HG03280 (cell line): Measurements from ENCODE around the gene GAREM1.
"Not testable (repeated sequence)": the region's sequence is repeated elsewhere in the genome, so short reads cannot be mapped to it uniquely, and the experiment has no call there.

Experiments used
- ATAC-seq: cut with Tn5 transposase; IDR thresholded peaks from one replicate; pipeline ENCODE4 v1.9.1; 2021; ENCODE audit warnings: mild to moderate bottlenecking, moderate library complexity; ENCODE audit not compliant: unreplicated experiment

Gene GAREM1

GRCh38 chr18:32264401-32264800, 206.3 kb downstream of the GAREM1 start:
- ATAC-seq: no peak

GRCh38 chr18:32262092-32262491, 208.6 kb downstream of the GAREM1 start:
- ATAC-seq: no peak

- ATAC-seq: no peak
Measured at GRCh38 chr18:32261003-32261402, 209.7 kb downstream of the GAREM1 start.

- ATAC-seq: no peak
Measured at GRCh38 chr18:32259553-32259952, 211.1 kb downstream of the GAREM1 start.

- ATAC-seq: no peak
Measured at GRCh38 chr18:32258558-32259204, 212.0 kb downstream of the GAREM1 start.

GRCh38 chr18:32258148-32258547, 212.5 kb downstream of the GAREM1 start:
- ATAC-seq: no peak

GRCh38 chr18:32257084-32257785, 213.4 kb downstream of the GAREM1 start:
- ATAC-seq: no peak

- no peak for ATAC-seq
Measured at GRCh38 chr18:32255570-32255969, 215.1 kb downstream of the GAREM1 start.

- no peak for ATAC-seq
Measured at GRCh38 chr18:32252141-32252860, 218.4 kb downstream of the GAREM1 start.

- ATAC-seq: no peak
Measured at GRCh38 chr18:32251466-32251865, 219.2 kb downstream of the GAREM1 start.

- no peak for ATAC-seq
Measured at GRCh38 chr18:32249147-32249929, 221.3 kb downstream of the GAREM1 start.

GRCh38 chr18:32244881-32245280, 225.8 kb downstream of the GAREM1 start:
- ATAC-seq: no peak

- ATAC-seq: no peak
Measured at GRCh38 chr18:32243358-32243757, 227.3 kb downstream of the GAREM1 start.

GRCh38 chr18:32242395-32242794, 228.3 kb downstream of the GAREM1 start:
- ATAC-seq: no peak

GRCh38 chr18:32238635-32239268, 231.9 kb downstream of the GAREM1 start:
- ATAC-seq: no peak

- no peak for ATAC-seq
Measured at GRCh38 chr18:32237049-32237448, 233.6 kb downstream of the GAREM1 start.

- ATAC-seq: not testable (repeated sequence)
Measured at GRCh38 chr18:32233348-32233747, 237.3 kb downstream of the GAREM1 start.

- ATAC-seq: no peak
Measured at GRCh38 chr18:32219431-32220018, 251.2 kb downstream of the GAREM1 start.

GRCh38 chr18:32216390-32216789, 254.3 kb downstream of the GAREM1 start:
- ATAC-seq: no peak

- ATAC-seq: no peak
Measured at GRCh38 chr18:32213693-32214092, 257.0 kb downstream of the GAREM1 start.
